Left forelimb (tissue), 1 donor: ENCODE measurements around the gene PYURF.
A peak's percentile ranks its signal among the peaks of the same experiment; 100 is the strongest.
"Not testable (repeated sequence)": the region's sequence is repeated elsewhere in the genome, so short reads cannot be mapped to it uniquely, and the experiment has no call there.

ENCODE experiments used
- DNase-seq: peaks from one replicate; pipeline ENCODE4 v3.0.0-alpha.2; 2018; ENCODE audit warnings: low spot score

The PYURF gene, protein sequence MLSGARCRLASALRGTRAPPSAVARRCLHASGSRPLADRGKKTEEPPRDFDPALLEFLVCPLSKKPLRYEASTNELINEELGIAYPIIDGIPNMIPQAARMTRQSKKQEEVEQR

GRCh38 chr4:88523325-88524129 lies at the start of gene PYURF:
PYURF (minus strand) TSS chr4:88523776; CDS start chr4:88523700, 76 bp downstream.
- DNase-seq, result peak; percentile 95

DNA sequence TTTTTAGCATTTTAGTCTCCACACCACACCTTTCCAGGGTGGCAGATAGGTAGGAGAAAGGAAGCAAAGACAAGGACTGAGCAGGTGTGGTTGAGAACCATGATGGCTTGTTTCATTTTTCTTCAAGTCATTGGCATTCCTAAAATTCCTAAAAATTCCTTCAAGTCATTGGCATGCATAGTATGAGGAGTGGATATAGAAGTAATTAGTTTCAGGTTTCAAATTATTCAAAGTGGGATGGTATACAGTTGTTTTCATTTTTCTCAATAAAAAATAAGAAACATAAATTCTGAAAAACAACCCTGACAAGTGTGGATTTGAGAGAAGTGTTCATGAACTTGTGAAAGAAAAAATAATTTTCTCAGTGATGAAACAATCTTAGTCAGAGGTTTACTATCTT lies 46.4 kb upstream of the PYURF start:
- DNase-seq, result no peak

DNA sequence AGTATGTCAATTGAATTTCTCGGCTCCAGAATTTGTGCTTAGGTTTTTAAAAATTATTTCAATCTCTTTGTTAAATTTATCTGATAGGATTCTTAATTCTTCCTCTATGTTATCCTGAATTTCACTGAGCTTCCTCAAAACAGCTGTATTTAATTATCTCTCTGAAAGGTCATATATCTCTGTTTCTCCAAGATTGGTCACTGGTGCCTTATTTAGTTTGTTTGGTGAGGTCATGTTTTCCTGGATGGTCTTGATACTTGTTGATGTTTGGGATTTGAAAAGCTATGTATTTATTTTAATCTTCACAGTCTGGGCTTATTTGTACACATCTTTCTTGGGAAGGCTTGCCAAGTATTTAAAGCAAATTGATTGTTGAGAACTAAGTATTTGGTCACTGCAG lies 44.0 kb upstream of the PYURF start:
- DNase-seq, result no peak

- no peak for DNase-seq
Measured at GRCh38 chr4:88549815-88550214, 26.2 kb upstream of the PYURF start.

DNA sequence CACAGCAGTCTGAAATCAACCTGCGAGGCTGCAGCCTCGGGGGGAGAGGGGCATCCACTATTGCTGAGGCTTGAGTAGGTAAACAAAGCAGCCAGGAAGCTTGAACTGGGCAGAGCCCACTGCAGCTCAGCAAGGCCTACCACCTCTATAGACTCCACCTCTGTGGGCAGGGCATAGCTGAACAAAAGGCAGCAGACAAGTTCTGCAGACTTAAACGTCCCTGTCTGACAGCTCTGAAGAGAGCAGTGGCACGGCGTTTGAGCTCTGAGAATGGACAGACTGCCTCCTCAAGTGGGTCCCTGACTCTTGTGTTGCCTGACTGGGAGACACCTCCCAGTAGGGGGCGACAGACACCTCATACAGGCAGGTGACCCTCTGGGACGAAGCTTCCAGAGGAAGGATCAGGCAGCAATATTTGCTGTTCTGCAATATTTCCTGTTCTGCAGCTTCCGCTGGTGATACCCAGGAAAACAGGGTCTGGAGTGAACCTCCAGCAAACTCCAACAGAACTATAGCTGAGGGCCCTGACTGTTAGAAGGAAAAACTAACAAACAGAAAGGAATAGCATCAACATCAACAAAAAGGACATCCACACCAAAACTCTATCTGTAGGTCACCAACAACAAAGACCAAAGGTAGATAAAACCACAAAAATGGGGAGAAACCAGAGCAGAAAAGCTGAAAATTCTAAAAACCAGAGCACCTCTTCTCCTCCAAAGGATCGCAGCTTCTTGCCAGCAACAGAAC lies 15.9 kb upstream of the PYURF start:
- not testable (repeated sequence) for DNase-seq

DNA sequence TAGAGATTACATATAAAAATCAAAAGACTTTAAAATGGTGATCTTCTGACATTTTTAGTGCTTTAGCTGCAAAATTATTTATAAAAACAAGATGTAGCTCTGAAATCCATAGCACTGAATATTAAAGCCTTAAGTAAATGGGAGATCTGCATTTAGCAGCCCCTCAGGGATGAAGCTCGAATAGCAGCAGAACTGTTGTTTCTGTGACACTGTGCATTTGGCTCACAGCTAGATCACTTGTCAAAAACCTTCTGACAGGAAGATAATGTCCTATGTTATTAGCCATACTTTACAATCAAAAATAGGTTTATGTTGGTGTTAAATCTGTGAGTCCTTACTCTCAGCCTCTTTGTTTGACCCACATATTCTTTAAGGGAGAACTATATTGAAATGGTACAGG lies 14.1 kb upstream of the PYURF start:
- DNase-seq, result no peak

DNA sequence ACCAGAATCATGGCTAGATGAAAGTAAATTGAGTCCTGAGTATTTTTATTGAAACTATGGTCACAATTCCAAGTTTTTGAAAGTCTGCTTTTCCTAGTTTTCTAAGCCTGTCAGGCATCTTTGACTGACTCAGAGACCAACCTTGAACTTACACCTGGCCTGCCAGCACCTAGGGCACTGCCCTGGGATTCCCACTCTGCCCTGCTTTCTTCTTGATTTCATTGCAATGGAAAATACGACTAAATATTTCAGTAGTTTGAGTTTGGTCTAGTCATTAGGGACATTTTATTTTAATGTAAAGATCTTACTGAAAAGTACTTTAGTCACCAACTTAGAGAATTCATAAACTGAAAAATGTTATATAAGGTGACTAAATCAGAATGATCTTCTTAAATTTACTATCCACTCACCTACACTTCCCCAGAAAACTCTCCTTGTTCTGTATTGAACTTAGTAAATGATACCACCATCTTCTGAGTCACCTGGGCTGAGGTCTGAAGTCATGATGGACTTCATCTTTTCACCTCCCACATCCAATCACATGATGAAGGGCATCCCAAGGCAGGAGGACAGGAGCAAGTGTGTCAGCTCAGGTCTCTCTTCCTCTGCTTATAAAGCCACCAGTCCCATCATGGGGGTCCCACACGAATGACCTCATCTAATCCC lies 11.6 kb upstream of the PYURF start:
- no peak for DNase-seq

DNA sequence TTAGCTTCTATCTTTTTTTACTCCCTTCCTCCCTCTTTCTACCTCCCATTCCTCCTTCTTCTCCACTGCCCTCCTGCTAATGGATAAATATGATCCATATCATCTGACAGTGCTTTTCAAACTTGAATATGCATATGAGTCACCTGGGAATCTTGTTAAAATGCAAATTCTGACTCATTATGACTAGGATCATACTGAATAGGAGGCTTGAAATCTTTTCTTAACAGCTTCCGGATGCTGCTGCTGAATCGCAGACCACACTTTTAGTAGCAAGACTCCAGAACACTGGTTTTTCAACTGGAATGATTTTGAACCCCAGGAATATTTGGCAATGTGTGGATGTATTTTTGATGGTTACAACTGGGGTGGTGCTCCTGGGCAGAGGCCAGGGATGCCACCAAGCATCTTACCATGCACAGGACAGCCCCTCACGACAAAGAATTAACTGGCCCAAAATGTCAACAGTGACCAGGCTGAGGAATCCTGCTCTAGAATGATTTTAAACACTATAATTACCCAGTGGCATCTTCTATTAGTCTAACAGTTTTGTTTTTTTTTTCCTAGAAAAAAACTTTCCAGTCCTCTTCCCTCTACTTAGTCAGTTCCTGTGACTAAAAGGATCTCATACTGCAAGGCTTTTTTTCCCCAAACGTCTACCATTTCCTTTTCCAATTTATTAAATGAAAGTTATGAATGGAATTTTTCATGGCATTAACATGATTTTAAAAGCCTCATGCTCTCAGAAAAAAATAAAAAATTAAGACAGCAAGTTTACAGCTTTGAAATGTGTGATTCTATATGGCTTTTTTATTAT lies 10.6 kb upstream of the PYURF start:
- DNase-seq, result no peak

DNA sequence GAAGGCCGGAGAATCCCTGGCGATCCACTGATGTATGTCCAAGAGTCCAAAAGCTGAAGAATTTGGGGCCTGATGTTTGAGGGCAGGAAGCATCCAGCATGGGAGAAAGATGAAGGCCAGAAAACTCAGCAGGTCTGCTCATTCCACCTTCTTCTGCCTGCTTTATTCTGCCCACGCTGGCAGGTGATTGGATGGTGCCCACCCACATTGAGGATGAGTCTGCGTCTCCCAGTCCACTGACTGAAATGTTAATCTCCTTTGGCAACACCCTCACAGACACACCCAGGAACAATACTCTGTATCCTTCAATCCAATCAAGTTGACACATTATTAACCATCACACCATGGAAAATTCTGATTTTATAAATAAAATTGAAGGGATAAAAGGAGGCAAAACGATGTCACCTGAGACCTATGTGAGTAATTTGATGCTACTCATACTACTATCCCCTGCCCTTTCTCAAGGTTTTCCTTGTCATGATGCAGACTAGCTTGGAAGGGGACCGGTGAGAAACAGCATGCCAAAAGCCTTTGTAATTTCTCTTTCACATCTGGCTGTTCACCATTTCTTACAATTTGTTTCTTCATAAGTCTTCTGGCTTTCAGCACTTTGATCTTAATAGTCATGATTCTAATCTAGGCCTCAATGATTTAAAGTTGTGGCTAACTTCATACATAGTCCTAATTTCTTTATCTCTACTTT lies 9.7 kb upstream of the PYURF start:
- DNase-seq, result no peak

DNA sequence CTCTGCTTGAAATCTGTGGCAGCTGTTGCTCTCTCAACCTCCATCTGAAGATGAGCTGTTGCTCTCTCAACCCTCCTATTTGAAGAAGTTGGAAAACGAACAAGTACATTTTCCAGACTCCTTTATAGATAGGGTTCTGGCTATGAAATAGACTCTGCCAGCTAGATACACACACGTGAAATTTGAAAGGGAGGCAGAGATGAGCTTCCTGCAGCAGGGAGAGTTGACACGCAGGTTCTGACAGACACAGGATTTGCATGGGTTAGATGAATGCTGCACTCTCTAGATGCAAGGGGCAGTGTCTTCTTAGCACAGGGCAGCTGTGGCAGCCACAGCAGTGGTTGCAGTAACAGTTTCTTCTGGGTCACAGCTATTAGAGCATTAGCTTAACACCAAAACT lies 8.0 kb upstream of the PYURF start:
- DNase-seq, result no peak

DNA sequence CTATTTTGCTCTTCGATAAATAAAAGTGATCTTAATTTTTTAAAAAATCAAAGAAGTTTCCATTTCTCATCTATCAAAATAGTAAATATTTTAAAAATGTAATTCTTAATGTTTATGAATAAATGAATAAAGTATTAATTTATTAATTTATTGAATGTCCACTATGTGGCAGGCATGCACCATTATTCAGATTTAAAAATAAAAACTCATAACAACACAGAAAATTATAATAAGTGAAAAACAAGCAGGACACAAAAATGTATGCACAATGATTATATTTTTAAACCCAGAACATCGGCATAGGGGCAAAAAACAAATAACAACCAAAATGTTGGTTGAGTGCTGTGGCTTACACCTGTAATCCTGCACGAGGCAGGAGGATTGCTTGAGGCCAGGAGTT lies 5.3 kb upstream of the PYURF start:
- no peak for DNase-seq

DNA sequence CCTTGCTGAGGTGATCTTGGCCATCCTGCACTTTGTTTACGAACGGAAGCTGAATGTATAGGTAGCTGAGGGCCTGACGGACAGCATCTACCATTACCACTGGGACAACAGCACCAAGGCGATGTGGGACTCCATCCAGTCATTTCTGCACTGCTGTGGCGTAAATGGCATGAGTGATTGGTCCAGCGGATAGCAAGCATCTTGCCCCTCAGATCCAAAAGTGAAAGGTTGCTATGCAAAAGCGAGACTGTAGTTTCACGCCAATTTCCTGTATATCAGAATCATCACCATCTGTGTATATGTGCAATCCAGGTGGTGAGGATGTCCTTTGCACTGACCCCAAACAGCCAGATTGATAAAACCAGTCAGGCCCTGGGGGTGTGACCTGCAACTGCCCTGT lies 4.2 kb upstream of the PYURF start:
- no peak for DNase-seq

GRCh38 chr4:88526221-88526815 lies 2.7 kb upstream of the PYURF start:
- DNase-seq, result no peak

DNA sequence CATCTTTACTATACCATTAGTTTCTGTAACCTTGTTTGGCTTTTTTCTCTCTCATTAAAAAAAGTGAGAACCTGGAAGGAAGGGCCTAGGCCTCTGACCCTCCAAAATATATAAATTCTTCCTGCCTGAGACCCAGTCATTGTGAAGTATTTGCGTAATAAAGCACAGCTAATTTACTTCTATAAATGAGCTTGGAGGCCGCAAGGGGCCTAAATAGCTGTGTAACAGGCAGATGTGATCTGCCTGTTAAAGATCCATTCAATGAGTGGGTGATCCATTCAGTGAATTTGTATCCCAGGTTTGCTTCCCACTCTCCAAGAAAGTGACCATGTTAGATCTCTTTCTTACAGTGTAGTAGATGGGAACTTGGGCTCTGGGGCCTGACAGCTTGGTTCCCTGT lies 595 bp upstream of the PYURF start:
- no peak for DNase-seq

GRCh38 chr4:88522702-88523324 lies 763 bp downstream of the PYURF start:
- no peak for DNase-seq

DNA sequence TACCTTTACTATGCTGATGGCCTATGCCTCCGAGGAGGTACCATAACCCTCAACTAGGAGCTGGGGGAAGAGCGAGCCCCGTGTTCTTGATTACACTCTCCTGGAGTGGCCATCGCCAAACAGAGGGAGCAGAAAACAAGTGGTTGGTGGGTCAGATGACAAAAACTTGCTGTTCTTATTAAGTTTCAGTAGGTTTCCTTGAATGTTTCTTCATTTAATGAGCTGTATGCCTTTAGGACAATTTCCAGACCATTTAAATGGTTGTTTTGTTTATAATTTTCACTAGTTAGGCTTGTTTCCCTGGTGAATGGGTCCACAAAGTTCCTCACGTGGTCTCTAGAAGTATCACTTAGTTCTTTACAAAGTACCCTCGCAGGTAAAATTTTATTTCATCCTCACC lies 4.7 kb downstream of the PYURF start:
- DNase-seq, result no peak

GRCh38 chr4:88517825-88518224 lies 5.8 kb downstream of the PYURF start:
- DNase-seq, result no peak

- no peak for DNase-seq
Measured at GRCh38 chr4:88516746-88517145, 6.8 kb downstream of the PYURF start.

GRCh38 chr4:88514557-88515511 lies 8.7 kb downstream of the PYURF start:
- DNase-seq, result no peak
